MM.1S (cell line): ENCODE data around the gene ZBTB38.

Source experiments
- EZH2 ChIP-seq: fragments of 300-600 bp; sonication (generic); optimal IDR thresholded peaks from 2 replicates; pipeline ENCODE3; 2017; ENCODE audit warnings: low read depth, mild to moderate bottlenecking, antibody characterized with exemption, low read length, mixed read lengths
- EZH2phosphoT487 ChIP-seq: fragments of 300-600 bp; sonication (generic); IDR thresholded peaks from 2 replicates; pipeline ENCODE4 v1.6.1; 2018; ENCODE audit warnings: antibody characterized with exemption, low read length
- TF ChIP-seq, protein P1 (sequence below): fragments of 300-600 bp; sonication (generic); IDR thresholded peaks from 2 replicates; pipeline ENCODE4 v1.5.1; 2016; ENCODE audit warnings: antibody characterized with exemption, low read length, mixed read lengths

GRCh38 chr3:141333836-141334626 lies 34.3 kb upstream of the ZBTB38 start:
- TF ChIP-seq, protein P1, sequence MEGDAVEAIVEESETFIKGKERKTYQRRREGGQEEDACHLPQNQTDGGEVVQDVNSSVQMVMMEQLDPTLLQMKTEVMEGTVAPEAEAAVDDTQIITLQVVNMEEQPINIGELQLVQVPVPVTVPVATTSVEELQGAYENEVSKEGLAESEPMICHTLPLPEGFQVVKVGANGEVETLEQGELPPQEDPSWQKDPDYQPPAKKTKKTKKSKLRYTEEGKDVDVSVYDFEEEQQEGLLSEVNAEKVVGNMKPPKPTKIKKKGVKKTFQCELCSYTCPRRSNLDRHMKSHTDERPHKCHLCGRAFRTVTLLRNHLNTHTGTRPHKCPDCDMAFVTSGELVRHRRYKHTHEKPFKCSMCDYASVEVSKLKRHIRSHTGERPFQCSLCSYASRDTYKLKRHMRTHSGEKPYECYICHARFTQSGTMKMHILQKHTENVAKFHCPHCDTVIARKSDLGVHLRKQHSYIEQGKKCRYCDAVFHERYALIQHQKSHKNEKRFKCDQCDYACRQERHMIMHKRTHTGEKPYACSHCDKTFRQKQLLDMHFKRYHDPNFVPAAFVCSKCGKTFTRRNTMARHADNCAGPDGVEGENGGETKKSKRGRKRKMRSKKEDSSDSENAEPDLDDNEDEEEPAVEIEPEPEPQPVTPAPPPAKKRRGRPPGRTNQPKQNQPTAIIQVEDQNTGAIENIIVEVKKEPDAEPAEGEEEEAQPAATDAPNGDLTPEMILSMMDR = no peak
- TF ChIP-seq EZH2 (no peak), EZH2phosphoT487 (no peak)
